ENCODE data around the gene AQR. TPM values are rescaled to one million over a fixed set of nuclear protein-coding genes. Genes with fewer than 3 reads are reported as not detected.

The AQR gene
- total and polyA plus RNA-seq, 4 donors, result 9.2 to 41.3 (median 19.6) TPM

DNA sequence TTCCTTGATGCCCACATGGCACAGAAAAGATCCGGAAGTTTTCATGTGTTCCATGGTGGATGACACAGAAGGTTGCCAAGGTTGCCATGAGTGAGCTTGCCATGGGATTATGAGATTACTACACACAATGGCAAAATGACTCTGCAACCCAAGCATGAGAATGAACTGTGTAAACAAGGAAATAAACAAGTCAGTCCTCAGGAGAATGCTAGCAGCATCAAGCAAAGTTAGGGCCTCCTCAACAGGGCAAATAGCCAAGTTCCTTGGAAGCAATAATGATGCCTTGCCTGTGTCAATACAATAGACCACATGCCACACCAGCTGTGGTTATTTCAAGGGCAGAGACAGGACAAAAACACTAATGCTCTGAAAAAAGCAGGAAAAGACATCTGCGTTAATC is 41.8 kb downstream of the AQR start:
- Histone ChIP-seq H3K36me3 (ENCODE audit: control insufficient read depth in 4 of 4, insufficient read depth in 4 of 4, low read length in 4 of 4) (peaks cover 10 to 45% (median 29%) of the 10 kb centered on the region in 4 donors), H3K27me3 (ENCODE audit: control insufficient read depth in 3 of 3, insufficient read depth in 3 of 3, low read length in 2 of 3) (no peaks in the 10 kb centered on the region), H3K27ac (ENCODE audit: low read depth in 1 of 2, low read length in 1 of 2) (no peak overlapping the region), H3K9me3 (ENCODE audit: control insufficient read depth in 4 of 4, insufficient read depth in 3 of 4, low read length in 3 of 4) (no peaks in the 10 kb centered on the region), H3K4me1 (ENCODE audit: control insufficient read depth in 5 of 5, insufficient read depth in 5 of 5, low read length in 5 of 5) (no peaks in the 10 kb centered on the region), H3K4me3 (no peak overlapping the region), H3K9ac (ENCODE audit: insufficient read depth in 1 of 2, low read length in 2 of 2) (no peak overlapping the region)
- TF ChIP-seq, protein P1, sequence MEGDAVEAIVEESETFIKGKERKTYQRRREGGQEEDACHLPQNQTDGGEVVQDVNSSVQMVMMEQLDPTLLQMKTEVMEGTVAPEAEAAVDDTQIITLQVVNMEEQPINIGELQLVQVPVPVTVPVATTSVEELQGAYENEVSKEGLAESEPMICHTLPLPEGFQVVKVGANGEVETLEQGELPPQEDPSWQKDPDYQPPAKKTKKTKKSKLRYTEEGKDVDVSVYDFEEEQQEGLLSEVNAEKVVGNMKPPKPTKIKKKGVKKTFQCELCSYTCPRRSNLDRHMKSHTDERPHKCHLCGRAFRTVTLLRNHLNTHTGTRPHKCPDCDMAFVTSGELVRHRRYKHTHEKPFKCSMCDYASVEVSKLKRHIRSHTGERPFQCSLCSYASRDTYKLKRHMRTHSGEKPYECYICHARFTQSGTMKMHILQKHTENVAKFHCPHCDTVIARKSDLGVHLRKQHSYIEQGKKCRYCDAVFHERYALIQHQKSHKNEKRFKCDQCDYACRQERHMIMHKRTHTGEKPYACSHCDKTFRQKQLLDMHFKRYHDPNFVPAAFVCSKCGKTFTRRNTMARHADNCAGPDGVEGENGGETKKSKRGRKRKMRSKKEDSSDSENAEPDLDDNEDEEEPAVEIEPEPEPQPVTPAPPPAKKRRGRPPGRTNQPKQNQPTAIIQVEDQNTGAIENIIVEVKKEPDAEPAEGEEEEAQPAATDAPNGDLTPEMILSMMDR (IDR thresholded peaks at IDR 0.05; ENCODE audit: control extremely low read depth, extremely low read depth), result no peak
- ATAC-seq (ENCODE audit: insufficient read depth, low FRiP score), result no peak
- DNase-seq, result no peak
- 82 to 86% methylated on average over 2 of the region's 2 CpGs for WGBS, 2 donors

DNA sequence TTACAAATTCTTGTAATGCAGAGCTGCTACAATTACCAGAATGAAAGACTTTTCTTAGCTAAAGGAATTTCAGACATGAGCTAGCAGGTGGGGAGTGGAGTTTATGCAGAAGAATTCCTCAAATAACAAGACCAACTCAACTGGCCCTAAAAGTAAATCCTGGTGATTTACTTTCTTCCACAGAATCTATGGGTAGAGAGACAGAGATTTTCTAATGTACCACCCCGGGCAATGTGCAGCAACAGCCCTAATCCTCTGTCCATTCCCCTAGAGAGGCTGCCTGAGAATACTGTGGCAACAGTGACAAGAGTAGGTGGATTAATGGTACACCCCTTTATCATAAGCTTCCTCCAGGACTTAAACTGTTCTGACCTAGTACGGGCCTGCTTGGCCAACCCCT is 55.2 kb downstream of the AQR start:
- peaks cover 15 to 57% (median 30%) of the 10 kb centered on the region in 4 donors for H3K36me3 ChIP-seq (ENCODE audit: control insufficient read depth in 4 of 4, insufficient read depth in 4 of 4, low read length in 4 of 4)
- no peak overlapping the region for H3K27ac ChIP-seq (ENCODE audit: low read depth in 1 of 2, low read length in 1 of 2)
- no peaks in the 10 kb centered on the region for H3K27me3 ChIP-seq (ENCODE audit: control insufficient read depth in 3 of 3, insufficient read depth in 3 of 3, low read length in 2 of 3)
- TF ChIP-seq, protein P1 (IDR thresholded peaks at IDR 0.05; ENCODE audit: control extremely low read depth, extremely low read depth), result no peak
- 90 to 100% methylated on average over 2 of the region's 2 CpGs for WGBS, 2 donors
- no peak overlapping the region for H3K9ac ChIP-seq (ENCODE audit: insufficient read depth in 1 of 2, low read length in 2 of 2)
- ATAC-seq (ENCODE audit: insufficient read depth, low FRiP score) (no peak), DNase-seq (no peak)
- H3K4me3 ChIP-seq, result no peak overlapping the region
- no peaks in the 10 kb centered on the region for H3K4me1 ChIP-seq (ENCODE audit: control insufficient read depth in 5 of 5, insufficient read depth in 5 of 5, low read length in 5 of 5)
- no peaks in the 10 kb centered on the region for H3K9me3 ChIP-seq (ENCODE audit: control insufficient read depth in 4 of 4, insufficient read depth in 3 of 4, low read length in 3 of 4)

DNA sequence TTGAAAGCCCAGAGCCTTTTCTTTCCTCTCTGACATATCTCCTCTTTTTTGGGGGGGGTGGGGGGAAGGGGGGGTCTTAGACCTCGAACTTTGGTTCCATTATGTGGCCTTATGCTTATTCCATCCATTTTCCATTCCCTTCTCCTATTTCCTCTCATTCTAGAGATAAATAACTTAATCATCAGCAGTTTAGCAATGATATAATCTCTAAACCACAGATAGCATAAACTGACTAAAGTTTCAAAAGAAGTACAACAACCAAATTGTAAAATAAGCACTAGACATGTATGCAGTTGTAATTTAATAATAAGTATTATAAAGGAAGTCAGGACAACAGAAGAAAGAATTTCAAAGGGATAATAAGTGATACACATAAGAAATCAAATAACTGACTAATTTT is 64.5 kb downstream of the AQR start:
- ATAC-seq (ENCODE audit: insufficient read depth, low FRiP score), result no peak
- no peaks in the 10 kb centered on the region for H3K4me1 ChIP-seq (ENCODE audit: control insufficient read depth in 5 of 5, insufficient read depth in 5 of 5, low read length in 5 of 5)
- H3K27ac ChIP-seq (ENCODE audit: low read depth in 1 of 2, low read length in 1 of 2), result no peak overlapping the region
- H3K9me3 ChIP-seq (ENCODE audit: control insufficient read depth in 4 of 4, insufficient read depth in 3 of 4, low read length in 3 of 4), result no peaks in the 10 kb centered on the region
- TF ChIP-seq, protein P1 (IDR thresholded peaks at IDR 0.05; ENCODE audit: control extremely low read depth, extremely low read depth), result no peak
- H3K27me3 ChIP-seq (ENCODE audit: control insufficient read depth in 3 of 3, insufficient read depth in 3 of 3, low read length in 2 of 3), result no peaks in the 10 kb centered on the region
- H3K4me3 ChIP-seq, result no peak overlapping the region
- no peak overlapping the region for H3K9ac ChIP-seq (ENCODE audit: insufficient read depth in 1 of 2, low read length in 2 of 2)
- no peak for DNase-seq
- peaks cover 15 to 19% (median 16%) of the 10 kb centered on the region in 4 donors for H3K36me3 ChIP-seq (ENCODE audit: control insufficient read depth in 4 of 4, insufficient read depth in 4 of 4, low read length in 4 of 4)
- WGBS, 2 donors, result 91 to 92% methylated on average over 1 of the region's 1 CpG

DNA sequence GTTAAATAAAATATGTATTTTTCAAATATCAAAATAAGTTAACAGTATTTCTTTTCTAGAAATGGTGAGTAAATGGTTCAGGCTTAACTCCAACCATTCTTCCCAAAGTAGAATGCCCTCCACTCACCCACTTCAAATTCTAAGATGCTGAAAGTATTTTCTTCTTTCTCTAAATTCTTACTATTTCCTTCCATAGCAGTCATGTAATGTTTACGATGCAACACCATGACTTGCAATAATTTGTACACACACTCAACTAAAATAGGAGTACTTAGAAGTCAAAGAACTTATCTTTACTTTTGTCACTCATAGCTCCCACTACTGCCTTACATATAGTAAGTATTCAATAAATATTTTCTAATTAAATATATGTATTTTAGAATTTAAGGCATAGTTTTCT is 65.0 kb downstream of the AQR start:
- ATAC-seq (ENCODE audit: insufficient read depth, low FRiP score), result no peak
- Histone ChIP-seq H3K4me3 (no peak overlapping the region), H3K27me3 (ENCODE audit: control insufficient read depth in 3 of 3, insufficient read depth in 3 of 3, low read length in 2 of 3) (no peaks in the 10 kb centered on the region), H3K27ac (ENCODE audit: low read depth in 1 of 2, low read length in 1 of 2) (no peak overlapping the region), H3K36me3 (ENCODE audit: control insufficient read depth in 4 of 4, insufficient read depth in 4 of 4, low read length in 4 of 4) (peaks cover 13 to 18% (median 15%) of the 10 kb centered on the region in 4 donors), H3K9me3 (ENCODE audit: control insufficient read depth in 4 of 4, insufficient read depth in 3 of 4, low read length in 3 of 4) (no peaks in the 10 kb centered on the region), H3K9ac (ENCODE audit: insufficient read depth in 1 of 2, low read length in 2 of 2) (no peak overlapping the region), H3K4me1 (ENCODE audit: control insufficient read depth in 5 of 5, insufficient read depth in 5 of 5, low read length in 5 of 5) (no peaks in the 10 kb centered on the region)
- TF ChIP-seq, protein P1 (IDR thresholded peaks at IDR 0.05; ENCODE audit: control extremely low read depth, extremely low read depth), result no peak
- 59 to 86% methylated on average over 1 of the region's 1 CpG for WGBS, 2 donors
- DNase-seq, result no peak
